AML-193 (cell line): ENCODE measurements around the gene SCN1B.
"Not testable (repeated sequence)": the region's sequence is repeated elsewhere in the genome, so short reads cannot be mapped to it uniquely, and the experiment has no call there.

ENCODE experiments used
- DNase-seq, 2 experiments: peaks; one replicate each; lab custom pipeline; 2025; lab: John Stamatoyannopoulos, UW

SCN1B gene

DNA sequence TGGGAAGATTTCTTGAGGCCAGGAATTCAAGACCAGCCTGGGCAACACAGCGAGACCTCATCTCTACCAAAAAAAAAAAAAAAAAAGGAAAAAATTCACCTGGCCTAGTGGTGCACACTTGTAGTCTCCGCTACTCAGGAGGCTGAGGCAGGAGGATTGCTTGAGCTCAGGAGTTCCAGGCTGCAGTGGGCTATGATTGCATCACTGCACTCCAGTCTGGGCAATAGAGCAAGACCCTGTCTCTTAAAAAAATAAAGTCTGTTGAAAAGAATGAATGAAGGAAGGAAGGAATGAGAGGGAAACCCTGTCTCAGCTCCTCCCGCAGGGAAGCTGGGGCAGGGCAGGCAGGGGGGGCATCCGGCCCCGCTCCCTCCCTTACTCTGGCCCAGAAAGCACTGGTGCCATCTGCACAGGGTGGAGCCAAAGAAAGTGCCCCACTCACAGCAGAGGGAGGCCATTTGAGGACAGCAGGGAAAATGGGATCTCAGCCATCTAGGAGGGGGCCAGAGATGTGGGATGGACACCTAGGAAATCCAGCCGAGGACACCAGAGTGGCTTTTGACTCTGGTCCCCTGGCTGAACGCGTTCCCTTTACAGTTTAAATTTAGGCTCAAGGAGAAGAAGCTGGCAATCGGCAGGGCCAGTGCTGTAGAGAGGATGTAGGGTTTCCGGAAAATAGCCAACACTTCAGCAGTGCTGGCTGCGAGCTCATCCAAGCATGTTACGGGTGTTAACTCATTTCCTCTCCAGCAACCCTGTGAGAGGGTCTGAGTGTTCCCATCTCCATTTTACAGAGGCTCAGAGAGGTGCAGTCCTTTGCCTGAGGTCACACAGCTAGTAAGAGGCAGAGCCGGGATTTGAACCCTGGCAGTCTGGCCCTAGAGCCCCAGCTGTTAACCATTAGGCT is 7.7 kb downstream of the SCN1B start:
- no peak for DNase-seq

DNA sequence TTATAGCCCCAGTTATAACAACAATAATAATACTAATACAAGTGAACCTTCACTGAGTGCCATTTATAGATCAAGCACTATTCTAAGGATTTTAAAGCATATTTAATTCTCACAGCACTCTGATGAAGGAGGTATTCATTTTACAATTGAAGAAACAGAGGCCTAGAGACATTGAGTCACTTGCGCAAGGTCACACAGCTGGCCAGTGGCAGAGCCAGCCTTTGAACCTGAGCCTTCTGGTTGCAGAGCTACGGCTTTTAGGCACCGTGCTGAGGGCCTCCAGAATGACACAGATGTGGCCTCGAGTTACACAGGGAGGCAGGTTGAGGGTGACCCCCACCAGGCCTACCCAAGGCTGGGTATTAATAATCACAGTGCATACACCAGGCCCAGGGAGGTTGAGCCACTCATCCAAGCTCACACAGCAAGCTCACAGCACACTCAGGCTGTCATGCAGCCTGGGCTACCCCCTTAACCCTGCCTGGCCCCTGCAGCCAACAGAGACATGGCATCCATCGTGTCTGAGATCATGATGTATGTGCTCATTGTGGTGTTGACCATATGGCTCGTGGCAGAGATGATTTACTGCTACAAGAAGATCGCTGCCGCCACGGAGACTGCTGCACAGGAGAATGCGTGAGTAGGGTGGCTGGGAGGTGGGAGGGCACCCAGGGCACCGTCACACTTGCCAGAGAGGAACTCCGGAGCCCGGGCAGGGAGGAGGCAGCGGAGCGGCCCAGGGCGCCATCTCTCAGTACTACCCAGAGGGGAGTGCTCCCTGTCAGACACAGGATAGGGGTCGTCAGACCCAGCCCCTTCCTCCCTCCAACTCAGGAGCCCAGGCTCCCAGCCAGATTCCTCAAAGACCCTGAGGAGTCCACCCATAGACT is 8.6 kb downstream of the SCN1B start:
- DNase-seq = no peak

DNA sequence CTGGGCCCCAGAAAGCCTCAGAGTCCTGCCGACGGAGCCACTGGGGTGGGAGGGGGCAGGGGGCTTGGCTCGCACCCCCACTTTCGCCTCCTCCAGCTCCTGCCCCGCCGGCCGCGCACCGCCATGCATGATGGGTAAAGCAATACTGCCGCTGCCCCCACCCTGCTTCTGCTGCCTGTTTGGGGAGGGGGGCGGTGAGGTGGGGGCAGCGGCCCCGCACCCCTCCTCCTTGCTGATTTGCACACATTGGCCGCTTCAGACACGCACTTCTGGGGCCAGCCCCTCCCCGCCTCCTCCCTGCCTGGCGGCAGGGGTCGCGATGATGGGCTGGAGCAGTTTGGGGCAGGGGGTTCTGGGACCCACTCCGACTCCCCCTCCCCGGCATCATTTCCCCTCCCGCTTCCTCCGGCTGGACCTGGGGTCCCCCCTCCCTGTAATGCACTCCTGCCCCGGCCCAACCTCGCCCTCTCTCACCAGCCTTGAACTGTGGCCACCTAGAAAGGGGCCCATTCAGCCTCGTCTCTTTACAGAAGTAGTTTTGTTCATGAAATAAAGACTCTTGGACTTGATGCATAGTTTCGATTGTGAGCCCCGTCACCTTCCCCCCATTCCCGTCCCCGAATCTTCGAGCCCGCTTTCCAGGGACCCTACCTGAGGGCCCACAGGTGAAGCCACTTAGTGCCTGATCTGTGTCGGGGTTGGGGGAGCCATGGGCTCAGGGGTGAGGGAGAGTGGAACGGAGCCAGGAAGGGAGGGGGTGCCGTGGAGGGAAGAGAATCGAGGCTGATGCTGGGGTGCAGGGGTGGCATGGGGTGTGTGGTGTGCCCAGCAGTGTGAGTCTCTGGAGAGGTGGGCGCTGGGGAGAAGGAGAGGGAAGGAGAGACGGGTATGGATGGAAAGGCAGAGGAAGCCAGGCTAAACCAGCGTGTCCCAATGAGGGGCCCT is 9.9 kb downstream of the SCN1B start:
- no peak for DNase-seq

DNA sequence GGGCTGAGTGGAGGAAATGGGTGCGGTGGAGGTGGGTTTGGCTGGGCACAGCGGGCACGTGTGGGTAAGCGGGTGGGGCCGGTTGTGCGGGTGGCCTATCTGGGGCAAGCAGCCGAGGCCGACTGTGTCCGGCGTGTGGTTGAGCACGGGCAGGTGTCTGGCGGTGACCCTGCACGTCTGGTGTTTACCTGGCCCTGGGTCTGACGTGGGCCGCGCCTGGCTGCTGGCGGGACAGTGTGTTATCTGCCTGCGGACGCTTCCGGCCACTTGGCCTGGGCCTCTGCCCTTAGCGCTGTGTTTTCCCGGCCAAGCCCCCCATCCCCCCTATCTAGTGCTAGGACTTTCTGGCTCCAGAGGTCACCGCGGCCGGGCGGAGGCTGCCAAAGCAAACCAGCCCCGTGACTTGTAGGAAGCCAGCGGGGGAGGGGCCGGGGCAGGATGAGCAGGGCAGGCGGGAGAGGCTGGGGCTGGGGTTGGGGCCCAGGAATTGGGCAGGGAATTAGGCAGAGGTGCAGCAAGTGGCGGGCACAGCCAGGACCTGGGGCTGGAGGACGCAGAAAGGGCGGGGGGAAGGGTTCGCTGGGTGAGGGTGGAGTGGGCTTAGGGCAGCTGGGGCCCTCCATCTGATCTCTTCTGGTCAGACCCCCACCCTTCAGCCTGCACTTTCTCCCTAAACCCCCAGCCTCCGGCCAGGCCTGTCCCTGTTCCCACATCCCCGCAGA is 10.7 kb downstream of the SCN1B start:
- DNase-seq = no peak

DNA sequence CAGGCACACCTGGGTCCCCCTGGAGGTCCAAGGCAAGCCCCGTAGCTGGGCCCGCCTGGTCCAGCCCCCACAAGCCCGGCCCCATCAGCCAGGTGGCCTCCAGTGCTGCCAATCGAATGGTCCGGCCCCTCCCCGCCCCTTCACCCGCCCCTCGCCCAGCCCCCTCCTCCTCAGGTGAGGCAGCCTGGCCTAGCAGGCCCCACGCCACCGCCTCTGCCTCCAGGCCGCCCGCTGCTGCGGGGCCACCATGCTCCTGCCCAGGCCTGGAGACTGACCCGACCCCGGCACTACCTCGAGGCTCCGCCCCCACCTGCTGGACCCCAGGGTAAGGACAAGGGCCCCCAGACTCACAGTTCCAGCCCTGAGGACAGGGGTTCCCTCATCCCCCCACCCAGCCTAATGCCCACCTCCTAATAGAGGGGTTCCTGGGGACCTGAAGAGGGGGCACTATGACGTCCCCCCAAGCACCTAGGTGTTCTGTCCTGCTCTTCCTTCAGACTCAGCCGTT is 11.3 kb downstream of the SCN1B start, which contains the start of gene HPN:
Gene HPN, plus strand, starts transcription at position 174 of the 508 bp plus-strand sequence. CDS start 786 bp downstream, outside the sequence.
- DNase-seq = no peak

DNA sequence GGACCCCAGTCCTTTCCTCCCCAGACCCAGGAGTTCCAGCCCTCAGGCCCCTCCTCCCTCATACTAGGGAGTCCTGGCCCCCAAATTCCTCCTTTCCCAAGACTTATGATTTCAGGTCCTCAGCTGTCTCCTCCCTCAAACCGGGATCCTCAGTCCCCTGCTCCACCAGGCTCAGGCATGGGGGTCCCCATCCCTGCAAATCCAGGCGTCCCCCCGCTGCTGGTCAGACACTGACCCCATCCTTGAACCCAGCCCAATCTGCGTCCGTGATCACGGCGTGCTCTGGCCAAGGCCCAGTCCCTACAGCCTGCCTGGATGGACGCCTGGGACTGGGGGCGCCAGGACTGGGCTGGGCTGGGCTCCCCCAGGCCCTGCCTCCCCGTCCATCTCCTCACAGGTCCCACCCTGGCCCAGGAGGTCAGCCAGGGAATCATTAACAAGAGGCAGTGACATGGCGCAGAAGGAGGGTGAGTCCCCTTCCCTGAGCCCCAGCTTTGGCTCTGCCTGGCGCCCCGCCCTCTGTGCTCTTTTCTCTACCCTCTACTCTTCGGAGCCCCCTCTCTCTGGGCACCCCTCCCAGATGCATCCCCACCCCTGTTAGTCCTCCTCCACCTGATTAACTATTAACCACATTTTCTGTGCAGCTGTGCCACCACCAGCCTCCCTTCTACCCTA is 11.9 kb downstream of the SCN1B start:
- DNase-seq = no peak

DNA sequence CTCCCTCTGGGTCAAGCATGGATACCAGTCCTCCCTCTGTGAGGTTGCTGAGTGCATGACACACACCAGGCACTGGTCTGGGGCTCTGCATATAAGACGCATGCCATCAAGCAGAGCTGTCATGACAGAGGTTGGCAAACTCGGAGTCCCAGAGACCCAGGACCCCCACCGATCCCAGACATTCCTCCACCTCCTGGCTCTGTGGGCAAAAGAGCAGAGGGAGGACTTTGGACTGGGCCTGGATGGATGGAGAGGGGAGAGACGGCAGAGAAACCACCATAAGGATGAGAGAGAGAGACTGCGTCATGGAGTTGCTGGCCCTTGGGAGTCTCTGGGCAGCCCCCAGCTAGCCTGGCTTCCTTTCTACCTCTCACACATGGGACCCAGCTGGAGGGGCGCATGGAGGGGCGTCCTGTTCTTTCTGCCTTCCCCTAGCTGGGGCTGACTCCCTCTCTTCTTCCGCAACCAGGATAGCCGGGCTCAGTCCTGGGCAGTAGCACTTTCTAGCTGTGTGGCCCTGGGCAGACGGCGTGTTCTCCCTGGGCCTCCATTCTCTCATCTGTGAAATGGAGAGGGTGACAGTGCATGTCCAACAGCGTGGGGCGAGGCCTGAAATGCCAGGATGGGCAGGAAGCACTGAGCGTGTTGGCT is 12.8 kb downstream of the SCN1B start:
- DNase-seq = no peak

DNA sequence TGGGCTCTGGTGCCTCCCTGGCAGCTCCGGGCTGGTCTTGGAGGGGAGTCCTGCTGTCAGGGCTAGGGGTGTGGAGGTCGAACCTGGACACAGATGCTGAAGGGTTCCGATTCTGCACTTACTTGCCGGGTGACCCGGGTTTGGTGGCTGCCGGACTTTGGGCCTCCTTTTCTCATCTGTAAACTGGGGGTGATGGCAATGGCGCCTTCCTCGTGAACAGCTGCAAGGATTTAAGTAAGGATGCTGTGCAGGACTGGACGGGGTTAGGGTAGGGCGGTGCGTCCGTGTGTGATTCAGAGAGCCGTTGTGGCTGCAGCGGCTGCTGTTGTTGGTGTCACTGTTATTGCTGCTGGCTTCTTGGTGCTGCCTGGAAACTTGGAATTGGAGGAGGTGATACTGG is 13.6 kb downstream of the SCN1B start:
- no peak for DNase-seq

DNA sequence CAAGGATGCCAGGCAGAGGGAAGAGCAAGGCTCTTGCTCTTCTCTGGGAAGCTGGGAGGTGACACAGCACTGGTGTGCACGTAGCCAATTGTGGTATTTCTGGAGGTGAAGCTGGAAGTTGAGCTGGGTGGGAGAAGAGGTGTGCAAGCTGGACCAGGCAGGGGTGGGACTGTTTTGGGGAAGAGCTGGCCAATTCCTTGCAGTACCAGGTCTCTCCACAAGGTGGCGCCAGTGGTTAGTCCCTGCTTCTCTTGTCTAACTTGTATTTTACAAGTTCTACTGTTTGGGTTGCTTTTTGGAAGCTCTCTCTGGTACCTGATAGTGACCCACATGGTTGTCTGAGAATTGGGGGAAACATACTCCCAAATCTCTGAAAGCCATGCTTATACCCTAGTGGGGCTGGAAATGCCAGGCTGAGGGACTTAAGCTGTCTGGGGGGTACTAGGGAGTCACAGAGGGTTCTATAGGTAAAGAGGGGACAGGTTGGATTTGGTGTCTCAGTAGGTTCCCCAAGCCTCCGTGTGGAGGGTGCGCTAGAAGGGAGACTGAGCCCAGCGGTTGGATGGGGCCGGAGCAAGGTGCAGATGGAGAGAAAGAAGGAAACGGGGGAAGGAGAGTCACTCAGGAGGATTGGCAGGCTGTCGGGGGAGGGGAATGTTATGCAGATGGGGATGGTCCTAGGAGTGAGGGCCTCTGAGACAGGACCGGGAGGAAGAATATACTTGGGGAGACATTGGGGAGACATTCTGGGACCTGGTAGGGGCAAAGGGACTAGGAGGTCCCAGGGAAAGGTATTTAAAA is 14.2 kb downstream of the SCN1B start:
- peak; percentile 12 to 31 for DNase-seq

DNA sequence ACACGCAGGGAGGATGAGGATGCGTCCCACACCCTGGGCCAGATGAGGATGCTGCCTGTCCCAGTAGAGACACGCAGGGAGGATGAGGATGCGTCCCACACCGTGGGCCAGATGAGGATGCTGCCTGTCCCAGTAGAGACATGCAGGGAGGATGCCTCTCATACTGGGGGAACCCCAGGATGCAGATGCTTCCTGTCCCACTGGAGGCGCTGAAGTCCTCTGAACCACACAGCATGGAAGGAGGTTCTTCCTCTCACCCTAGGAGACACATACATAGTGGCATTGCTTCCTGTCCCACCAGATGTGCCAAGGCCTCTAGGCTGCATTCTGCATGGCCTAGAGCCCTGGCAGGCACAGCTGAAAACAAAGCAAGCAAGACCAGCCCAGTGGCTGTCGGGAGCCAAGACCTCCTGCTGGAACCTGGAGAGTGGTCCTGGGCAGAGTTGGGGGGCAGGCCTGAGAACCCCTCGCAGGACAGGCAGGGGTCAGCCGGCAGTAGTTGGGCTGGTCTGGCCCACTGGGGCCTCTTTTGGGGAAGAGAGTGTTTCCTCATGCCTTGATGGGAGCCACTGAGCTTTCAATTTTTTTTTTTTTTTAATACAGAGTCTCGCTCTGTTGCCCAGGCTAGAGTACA is 15.5 kb downstream of the SCN1B start:
- DNase-seq = peak; percentile 70 to 80

DNA sequence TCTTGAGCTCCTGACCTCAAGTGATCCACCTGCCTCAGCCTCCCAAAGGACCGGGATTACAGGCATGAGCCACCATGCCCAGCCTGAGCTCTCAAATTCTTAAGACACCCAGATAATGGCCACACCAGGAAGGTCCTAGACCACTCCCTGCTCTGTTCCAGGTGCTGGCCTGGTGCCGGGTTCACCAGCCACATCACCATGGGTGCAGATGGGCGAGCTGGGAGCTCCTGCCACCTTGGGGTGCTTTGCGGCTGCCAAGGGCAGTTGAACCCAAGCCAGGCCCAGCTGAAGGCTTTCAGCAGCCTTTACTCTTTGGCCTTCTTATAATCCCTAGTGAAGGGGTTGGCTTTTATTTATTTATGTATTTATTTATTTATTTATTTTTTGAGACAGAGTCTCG is 16.2 kb downstream of the SCN1B start:
- no peak for DNase-seq

DNA sequence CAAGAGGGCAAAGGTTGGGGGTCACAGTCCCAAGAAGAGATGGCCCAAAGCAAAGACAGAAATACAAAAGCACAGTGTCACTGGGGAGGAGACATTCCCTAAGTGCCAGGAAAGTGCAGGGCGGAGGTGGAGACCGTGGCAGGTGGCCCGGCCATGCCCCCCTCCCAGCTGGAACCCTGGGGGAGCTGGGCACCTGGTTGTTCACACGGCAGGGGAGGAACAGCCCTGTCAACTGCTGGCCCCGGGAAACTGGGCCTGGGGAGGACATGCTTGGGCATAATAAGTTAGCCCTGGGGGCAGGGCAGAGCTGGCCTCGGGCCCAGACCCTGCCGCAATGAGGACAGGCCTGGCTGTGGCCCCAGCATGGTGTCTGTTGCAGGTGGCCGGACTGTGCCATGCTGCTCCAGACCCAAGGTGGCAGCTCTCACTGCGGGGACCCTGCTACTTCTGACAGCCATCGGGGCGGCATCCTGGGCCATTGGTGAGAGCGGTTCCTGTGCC is 18.7 kb downstream of the SCN1B start:
- no peak for DNase-seq

DNA sequence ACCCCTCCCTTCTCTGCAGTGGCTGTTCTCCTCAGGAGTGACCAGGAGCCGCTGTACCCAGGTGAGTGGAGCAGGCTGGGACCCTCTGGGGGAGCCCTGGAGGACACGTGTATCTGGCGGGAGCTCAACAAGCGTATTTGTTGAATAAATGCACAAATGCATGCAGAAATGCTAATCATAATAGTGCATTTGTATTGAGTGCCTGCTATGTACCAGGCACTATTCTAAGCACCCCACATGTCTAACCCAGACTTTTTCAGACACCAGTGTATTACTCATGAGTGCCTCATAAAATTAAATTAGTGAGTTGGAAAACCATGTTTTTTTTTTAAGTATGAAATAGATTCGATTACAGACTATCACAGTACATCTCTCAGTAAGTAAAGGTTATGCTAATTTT is 19.2 kb downstream of the SCN1B start:
- no peak for DNase-seq

DNA sequence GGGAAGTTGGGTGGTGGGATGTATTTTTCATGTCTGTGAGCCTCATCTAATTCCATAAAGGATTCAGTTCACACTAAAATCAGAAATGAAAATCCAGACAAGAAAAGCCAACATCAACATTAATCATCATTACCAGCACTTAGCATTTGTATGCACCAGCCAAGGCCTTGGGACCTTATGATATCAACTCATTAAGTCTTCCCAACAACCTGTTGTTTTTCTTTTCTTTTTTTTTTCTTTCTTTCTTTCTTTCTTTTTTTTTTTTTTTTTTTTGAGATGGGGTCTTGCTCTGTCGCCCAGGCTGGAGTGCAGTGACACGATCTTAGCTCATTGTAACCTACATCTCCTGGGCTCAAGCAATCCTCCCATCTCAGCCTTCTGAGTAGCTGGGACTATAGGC is 20.4 kb downstream of the SCN1B start:
- not testable (repeated sequence) for DNase-seq

DNA sequence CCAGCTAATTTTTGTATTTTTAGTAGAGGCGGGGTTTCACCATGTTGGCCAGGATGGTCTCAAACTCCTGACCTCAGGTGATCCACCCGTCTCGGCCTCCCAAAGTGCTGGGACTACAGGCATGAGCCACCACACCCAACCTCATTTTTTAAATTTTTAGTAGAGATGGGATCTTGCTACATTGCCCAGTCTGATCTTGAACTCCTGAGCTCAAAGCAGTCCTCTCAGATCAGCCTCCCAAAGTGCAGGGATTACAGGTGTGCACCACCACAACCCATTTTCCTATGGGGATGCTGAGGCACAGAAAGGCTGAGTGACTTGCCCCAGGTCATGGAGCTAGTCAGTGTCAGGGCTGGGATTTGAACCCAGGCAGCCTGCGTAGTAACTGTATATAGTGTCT is 21.0 kb downstream of the SCN1B start:
- DNase-seq = not testable (repeated sequence)

DNA sequence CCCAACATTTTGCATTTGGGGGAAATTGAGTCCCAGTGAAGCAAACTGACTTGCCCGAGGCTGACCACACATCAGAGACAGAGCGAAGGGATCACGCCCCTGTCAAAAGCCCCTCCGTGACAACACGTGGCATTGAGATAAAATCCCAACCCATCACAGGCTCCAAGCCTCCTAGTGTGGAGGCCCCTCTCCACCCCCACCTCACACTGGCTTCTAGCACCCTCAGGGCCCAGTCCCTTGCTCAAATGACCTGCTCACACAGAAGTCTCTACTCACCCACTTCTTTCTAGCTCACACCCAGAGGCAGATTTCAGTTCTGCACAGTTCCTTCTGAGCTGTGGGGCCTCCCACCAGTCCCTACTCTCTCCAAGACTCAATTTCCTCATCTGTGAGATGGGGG is 21.5 kb downstream of the SCN1B start:
- DNase-seq = no peak

DNA sequence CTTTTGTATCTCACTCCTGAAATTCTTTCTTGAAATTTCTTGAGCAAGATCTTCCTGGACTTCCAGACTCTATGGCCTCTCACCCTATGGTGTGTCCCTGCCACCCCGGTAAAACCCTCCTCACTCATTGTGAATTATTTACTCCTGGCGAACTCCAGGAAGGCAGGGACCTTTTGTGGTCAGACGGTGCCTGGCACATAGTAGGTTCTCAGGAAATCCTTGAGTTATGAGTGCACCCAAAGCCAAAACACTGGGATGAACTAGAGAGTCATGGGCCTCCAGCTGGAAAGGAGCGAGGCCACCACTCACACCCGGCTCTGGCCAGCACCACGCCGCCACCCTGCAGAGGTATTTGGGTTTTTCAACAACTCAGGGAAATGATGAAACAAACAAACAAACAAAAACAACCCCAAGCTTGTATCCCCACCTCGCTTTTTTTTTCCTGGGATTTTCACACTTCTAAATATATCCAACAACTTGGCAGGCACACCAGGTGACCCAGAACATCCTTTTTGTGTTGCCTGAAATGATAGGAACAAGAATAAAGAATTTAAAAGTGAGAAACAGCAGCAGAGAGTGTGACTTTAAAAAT is 22.4 kb downstream of the SCN1B start:
- DNase-seq = no peak
